ENCODE data around the gene FAAP20.

The FAAP20 gene

GRCh38 chr1:2194319-2194897, at the start of gene FAAP20:
TSS of gene FAAP20 (minus strand) at chr1:2194772. CDS start at chr1:2194749, 23 bp downstream.
- DNase-seq = peak; percentile 75 to 86

GRCh38 chr1:2242814-2243725, 48.5 kb upstream of the FAAP20 start:
- DNase-seq = no peak

GRCh38 chr1:2241820-2242219, 47.2 kb upstream of the FAAP20 start:
- no peak for DNase-seq

GRCh38 chr1:2240270-2241156, 45.9 kb upstream of the FAAP20 start:
- DNase-seq = no peak

- DNase-seq = no peak
Measured at GRCh38 chr1:2239384-2239985, 44.9 kb upstream of the FAAP20 start.

- DNase-seq = no peak
Measured at GRCh38 chr1:2239013-2239370, 44.4 kb upstream of the FAAP20 start.

- DNase-seq = no peak
Measured at GRCh38 chr1:2238361-2239012, 43.9 kb upstream of the FAAP20 start.

GRCh38 chr1:2237773-2238172, 43.2 kb upstream of the FAAP20 start:
- DNase-seq = no peak

- peak; percentile 57 to 74 for DNase-seq
Measured at GRCh38 chr1:2236695-2237677, 42.4 kb upstream of the FAAP20 start.

GRCh38 chr1:2235300-2235998, 40.9 kb upstream of the FAAP20 start:
- DNase-seq = no peak

GRCh38 chr1:2234762-2235113, 40.2 kb upstream of the FAAP20 start:
- DNase-seq = peak; percentile 54 to 55

- DNase-seq = peak; percentile 85 to 90
Measured at GRCh38 chr1:2233997-2234761, 39.6 kb upstream of the FAAP20 start.

GRCh38 chr1:2233468-2233867, 38.9 kb upstream of the FAAP20 start:
- DNase-seq = no peak

GRCh38 chr1:2232916-2233438, 38.4 kb upstream of the FAAP20 start:
- DNase-seq = no peak

- DNase-seq = no peak
Measured at GRCh38 chr1:2232255-2232915, 37.8 kb upstream of the FAAP20 start.

GRCh38 chr1:2231532-2232254, 37.1 kb upstream of the FAAP20 start:
- peak; percentile 74 to 86 for DNase-seq

- peak; percentile 50 to 65 for DNase-seq
Measured at GRCh38 chr1:2230781-2231531, 36.4 kb upstream of the FAAP20 start.
